Testis (tissue), 2 donors: ENCODE data around the gene CSH2.

ENCODE experiments used
- CTCF ChIP-seq, 3 experiments: fragments of 450-650 bp in 2 of 3; fragments of 200-600 bp in 1 of 3; sonication (generic) in 1 of 3; IDR thresholded peaks; one replicate each; pipeline ENCODE4 v1.5.1; 2016 to 2019; ENCODE audit warnings: antibody characterized with exemption in 3 of 3, mild to moderate bottlenecking in 2 of 3, moderate library complexity in 1 of 3
- POLR2A ChIP-seq: fragments of 450-650 bp; IDR thresholded peaks from one replicate; pipeline ENCODE4 v1.6.1; 2017; ENCODE audit warnings: antibody characterized with exemption, mild to moderate bottlenecking, moderate library complexity

- TF ChIP-seq CTCF (IDR thresholded peaks at IDR 0.05) (no peak), POLR2A (no peak)
These were observed 44.8 kb upstream of the CSH2 start for GRCh38 chr17:63918305-63918704.
